Activated B cell treated with CpG ODN at 0.5 μM for 24 hours (primary cell): ENCODE results near the gene NDC80. TPM values are rescaled to one million over a fixed set of nuclear protein-coding genes. Genes with fewer than 3 reads are reported as not detected.
"Not testable (repeated sequence)": the region's sequence is repeated elsewhere in the genome, so short reads cannot be mapped to it uniquely, and the experiment has no call there.

Source experiments
- ATAC-seq: fragments of 200-7000 bp; cut with Tn5 transposase; one replicate; pipeline ENCODE4 v1.10.0; 2021; ENCODE audit warnings: low read depth, mild to moderate bottlenecking, moderate library complexity
- CTCF ChIA-PET: fragments of 350-600 bp; sonication (Branson Sonifier 250); formaldehyde crosslinking; loops from one replicate; lab custom pipeline; 2021; ENCODE audit warnings: antibody characterized with exemption; lab: Charles Lee
- POLR2A ChIA-PET: fragments of 350-600 bp; sonication (Branson Sonifier 250); formaldehyde crosslinking; loops from one replicate; lab custom pipeline; 2021; ENCODE audit warnings: antibody characterized with exemption; lab: Charles Lee
- DNase-seq: peaks from one replicate; pipeline ENCODE4 v3.0.0; 2022
- H3K27ac Mint-ChIP-seq: one replicate; pipeline ENCODE4 v1.8.0; 2020; ENCODE audit warnings: mixed read lengths
- H3K27me3 Mint-ChIP-seq: one replicate; pipeline ENCODE4 v1.8.0; 2021; ENCODE audit warnings: mixed read lengths
- H3K36me3 Mint-ChIP-seq: one replicate; pipeline ENCODE4 v1.8.0; 2021; ENCODE audit warnings: low read depth, mixed read lengths
- H3K4me1 Mint-ChIP-seq: one replicate; pipeline ENCODE4 v1.8.0; 2021; ENCODE audit warnings: mixed read lengths
- H3K4me3 Mint-ChIP-seq: one replicate; pipeline ENCODE4 v1.8.0; 2020; ENCODE audit warnings: mild to moderate bottlenecking, mixed read lengths
- H3K9me3 Mint-ChIP-seq: one replicate; pipeline ENCODE4 v1.8.0; 2020; ENCODE audit warnings: mixed read lengths
- intact Hi-C: fragments of 100-400 bp; cut with micrococcal nuclease; formaldehyde crosslinking; loops from one replicate; pipeline ENCODE4 v1.15.1; 2024
- total RNA-seq: library from RNA; stranded (reverse); gene quantifications from 2 replicates; pipeline ENCODE4 v1.2.3, GENCODE V29; 2022
- TF ChIP-seq, protein P1 (sequence below): fragments of 200-600 bp; IDR thresholded peaks from one replicate; pipeline ENCODE4 v1.8.0; 2022; ENCODE audit warnings: antibody characterized with exemption, mild to moderate bottlenecking

The NDC80 gene
- total RNA-seq, result 1.9 and 2.6 TPM in 2 replicates

DNA sequence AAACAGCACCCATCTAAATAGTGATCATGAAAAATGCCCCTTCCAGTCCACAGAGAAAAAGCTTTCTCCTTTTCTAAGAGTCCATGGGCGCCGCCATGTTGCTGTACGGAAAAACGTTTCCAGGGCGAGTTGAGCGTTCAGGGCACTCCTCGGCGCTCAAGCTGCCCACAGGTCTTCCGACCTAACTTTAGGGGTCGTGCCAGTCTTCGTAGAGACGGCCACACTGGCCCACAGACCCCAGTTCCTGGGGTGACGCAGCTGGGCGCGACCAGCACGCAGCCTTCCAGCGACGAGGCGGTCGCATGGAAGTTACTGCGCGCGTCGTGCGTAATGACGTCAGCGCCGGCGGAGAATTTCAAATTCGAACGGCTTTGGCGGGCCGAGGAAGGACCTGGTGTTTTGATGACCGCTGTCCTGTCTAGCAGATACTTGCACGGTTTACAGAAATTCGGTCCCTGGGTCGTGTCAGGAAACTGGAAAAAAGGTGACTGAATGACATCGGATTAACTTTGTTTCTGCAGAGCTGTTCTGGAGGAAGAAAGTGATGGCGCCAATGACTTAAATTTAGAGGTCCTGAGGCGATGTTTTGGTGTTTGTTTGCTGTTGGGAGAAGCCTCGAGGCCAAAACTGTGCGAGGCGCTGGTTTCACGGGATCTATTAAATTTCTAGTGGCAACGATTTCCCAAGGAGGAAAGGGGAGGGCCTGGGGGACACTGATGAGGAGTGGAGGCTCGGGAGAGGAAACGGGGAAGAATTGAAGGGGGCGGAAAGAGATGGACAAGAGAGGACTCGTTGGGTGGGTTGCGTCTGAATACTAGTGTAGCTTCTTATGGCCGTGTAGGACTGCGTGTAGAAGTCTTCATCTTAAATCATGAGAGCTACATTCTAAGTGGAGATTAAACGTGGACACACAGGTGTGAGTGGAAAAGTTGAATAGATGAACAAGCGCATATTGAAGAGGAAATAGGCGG lies at the start of gene NDC80, which contains the start of gene METTL4:
TSS of gene NDC80 (plus strand) at position 358 of the 971 bp plus-strand sequence. CDS start 1,429 bp downstream, outside the sequence.
TSS of gene METTL4 (minus strand) at position 306 of the 971 bp plus-strand sequence. CDS start 4,289 bp downstream, outside the sequence.
- Mint-ChIP-seq H3K9me3 (no peaks in the 10 kb centered on the region), H3K4me3 (peak within 1 kb of the TSS; percentile 100), H3K4me1 (peaks cover 50% of the 10 kb centered on the region), H3K36me3 (peaks cover 23% of the 10 kb centered on the region), H3K27ac (peak within 1 kb of the TSS; percentile 99), H3K27me3 (no peaks in the 10 kb centered on the region)
- ATAC-seq (peak; percentile 93), DNase-seq (peak; percentile 82)
- POLR2A ChIA-PET, result interaction anchor here (0.7 to 5.7 kb wide), 12 partner anchors 18 to 116 kb away, joined by 3 to 105 read pairs (median 7); partner anchors contain the start of gene SMCHD1
- CTCF ChIA-PET, result interaction anchor here (0.8 to 2.9 kb wide), 7 partner anchors 24 to 97 kb away, joined by 3 to 18 read pairs (median 4); partner anchors contain the start of gene SMCHD1
- TF ChIP-seq, protein P1, sequence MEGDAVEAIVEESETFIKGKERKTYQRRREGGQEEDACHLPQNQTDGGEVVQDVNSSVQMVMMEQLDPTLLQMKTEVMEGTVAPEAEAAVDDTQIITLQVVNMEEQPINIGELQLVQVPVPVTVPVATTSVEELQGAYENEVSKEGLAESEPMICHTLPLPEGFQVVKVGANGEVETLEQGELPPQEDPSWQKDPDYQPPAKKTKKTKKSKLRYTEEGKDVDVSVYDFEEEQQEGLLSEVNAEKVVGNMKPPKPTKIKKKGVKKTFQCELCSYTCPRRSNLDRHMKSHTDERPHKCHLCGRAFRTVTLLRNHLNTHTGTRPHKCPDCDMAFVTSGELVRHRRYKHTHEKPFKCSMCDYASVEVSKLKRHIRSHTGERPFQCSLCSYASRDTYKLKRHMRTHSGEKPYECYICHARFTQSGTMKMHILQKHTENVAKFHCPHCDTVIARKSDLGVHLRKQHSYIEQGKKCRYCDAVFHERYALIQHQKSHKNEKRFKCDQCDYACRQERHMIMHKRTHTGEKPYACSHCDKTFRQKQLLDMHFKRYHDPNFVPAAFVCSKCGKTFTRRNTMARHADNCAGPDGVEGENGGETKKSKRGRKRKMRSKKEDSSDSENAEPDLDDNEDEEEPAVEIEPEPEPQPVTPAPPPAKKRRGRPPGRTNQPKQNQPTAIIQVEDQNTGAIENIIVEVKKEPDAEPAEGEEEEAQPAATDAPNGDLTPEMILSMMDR, result no peak
- intact Hi-C loops, result loop anchor here (1.0 to 5.0 kb wide), 9 partner anchors 17 to 691 kb away; partner anchors contain the start of genes EMILIN2, MYL12B and SMCHD1

DNA sequence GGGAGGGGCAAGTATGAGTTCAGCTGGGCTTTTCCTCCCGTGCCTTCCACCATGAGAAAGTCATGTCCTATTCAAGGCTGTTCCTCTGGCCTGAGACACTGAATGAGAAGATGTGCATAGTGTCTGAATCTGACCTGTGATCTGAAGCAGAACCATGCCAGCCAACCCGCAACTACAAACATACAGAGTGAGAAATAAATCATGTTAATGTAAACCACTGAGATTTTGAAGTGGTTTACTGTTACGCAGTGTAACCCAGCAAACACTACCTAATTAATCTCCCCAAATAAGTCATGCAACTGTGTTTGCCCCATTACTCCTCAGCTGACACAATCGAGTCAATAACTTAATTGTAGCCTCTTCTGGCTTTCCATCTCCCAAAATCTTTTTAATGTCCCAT lies 49.2 kb upstream of the NDC80 start:
- H3K27me3 Mint-ChIP-seq, result no peaks in the 10 kb centered on the region
- no peaks in the 10 kb centered on the region for H3K36me3 Mint-ChIP-seq
- intact Hi-C loops, result no loop called here
- DNase-seq, result no peak
- no peak overlapping the region for H3K4me3 Mint-ChIP-seq
- no peak for ATAC-seq
- CTCF ChIA-PET, result interaction anchor here (1.1 kb wide), 1 partner anchor 19 kb away, joined by 4 read pairs; no protein-coding TSS in a partner anchor
- H3K9me3 Mint-ChIP-seq, result no peaks in the 10 kb centered on the region
- H3K27ac Mint-ChIP-seq, result no peak overlapping the region
- POLR2A ChIA-PET, result no interaction called here
- TF ChIP-seq, protein P1, result no peak
- no peaks in the 10 kb centered on the region for H3K4me1 Mint-ChIP-seq

DNA sequence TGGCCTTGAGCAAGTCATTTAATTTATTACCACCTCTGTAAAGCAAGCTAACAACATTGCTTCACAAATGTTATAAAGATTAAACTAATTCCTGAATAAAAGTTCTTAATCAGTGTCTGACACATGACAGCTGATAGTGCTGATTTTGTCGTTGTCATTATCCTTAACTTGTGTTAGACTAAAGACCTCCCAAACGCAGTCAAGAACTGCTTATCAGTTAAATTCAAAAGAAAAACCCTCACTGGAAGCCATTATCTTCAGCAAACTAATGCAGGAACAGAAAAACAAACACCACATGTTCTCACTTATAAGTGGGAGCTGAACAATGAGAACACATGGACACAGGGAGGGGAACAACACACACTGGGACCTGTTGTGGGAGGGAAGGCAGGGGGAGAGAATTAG lies 46.6 kb upstream of the NDC80 start:
- H3K36me3 Mint-ChIP-seq, H3K27ac Mint-ChIP-seq, intact Hi-C loops, H3K4me3 Mint-ChIP-seq, ATAC-seq, POLR2A ChIA-PET, H3K27me3 Mint-ChIP-seq, H3K4me1 Mint-ChIP-seq, CTCF ChIA-PET, H3K9me3 Mint-ChIP-seq, DNase-seq: not testable (repeated sequence)

DNA sequence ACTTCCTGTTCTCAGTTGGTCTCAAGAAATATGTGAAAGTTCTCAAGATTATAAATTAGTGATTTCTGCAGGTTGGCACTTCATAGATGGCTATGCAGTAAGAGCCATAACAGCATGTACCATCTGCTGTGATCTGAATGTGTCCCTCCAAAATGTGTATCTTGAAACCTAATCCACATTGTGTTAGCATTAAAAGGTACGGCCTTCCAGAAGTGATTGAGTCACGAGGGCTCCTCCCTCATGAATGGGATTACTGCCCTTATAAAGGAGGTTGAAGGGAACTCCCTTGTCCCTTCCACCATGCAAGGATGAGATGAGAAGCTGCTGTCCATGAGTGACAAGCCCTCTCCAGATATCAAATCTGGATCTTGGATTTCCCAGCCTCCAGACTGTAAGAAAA lies 45.0 kb upstream of the NDC80 start:
- DNase-seq (no peak), ATAC-seq (no peak)
- intact Hi-C loops, result no loop called here
- Mint-ChIP-seq H3K9me3 (peaks cover 2% of the 10 kb centered on the region), H3K27ac (no peak overlapping the region), H3K36me3 (peaks cover 4% of the 10 kb centered on the region), H3K27me3 (no peaks in the 10 kb centered on the region), H3K4me3 (no peak overlapping the region), H3K4me1 (peaks cover 5% of the 10 kb centered on the region)
- ChIA-PET CTCF (no interaction called here), POLR2A (no interaction called here)
- TF ChIP-seq, protein P1, result no peak

DNA sequence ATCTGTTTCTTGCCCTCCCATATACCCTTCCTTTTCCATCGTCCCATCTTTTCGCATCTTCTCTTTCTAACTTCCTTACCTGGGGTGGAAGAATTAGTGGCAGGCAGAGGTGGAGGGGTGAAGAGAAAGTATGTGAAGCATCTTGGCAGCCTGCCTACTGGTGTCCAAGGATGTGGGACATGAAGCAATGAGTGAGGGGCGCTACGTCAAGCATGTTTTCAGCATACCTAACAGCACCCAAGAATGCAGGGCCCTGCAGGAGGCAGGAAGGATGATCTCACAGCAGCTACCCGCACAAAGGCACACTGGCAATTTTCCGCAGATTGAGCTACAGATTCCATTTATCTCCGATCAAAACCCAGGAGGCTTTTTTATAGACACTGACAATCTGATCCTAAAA lies 42.2 kb upstream of the NDC80 start:
- POLR2A ChIA-PET, result no interaction called here
- TF ChIP-seq, protein P1, result no peak

More for the DNA sequence above, 42.2 kb upstream of the NDC80 start:
- Mint-ChIP-seq H3K27me3 (no peaks in the 10 kb centered on the region), H3K27ac (no peak overlapping the region), H3K36me3 (peaks cover 16% of the 10 kb centered on the region), H3K4me3 (no peak overlapping the region), H3K4me1 (peaks cover 12% of the 10 kb centered on the region), H3K9me3 (peaks cover 2% of the 10 kb centered on the region)
- ATAC-seq, result no peak
- CTCF ChIA-PET, result no interaction called here
- DNase-seq, result no peak
- intact Hi-C loops, result no loop called here
